Panc1 (cell line): Measurements from ENCODE around the gene CASP12. TPM values are rescaled to one million over a fixed set of nuclear protein-coding genes. Genes with fewer than 3 reads are reported as not detected.

Source experiments
- ATAC-seq: fragments of 200-7000 bp; cut with Tn5 transposase; 2 replicates; pipeline ENCODE4 v1.9.1; 2020; ENCODE audit warnings: mild to moderate bottlenecking, moderate library complexity
- BruUV-seq: library from RNA; stranded (reverse); fragments of 400-500 nt; replicated peaks from 2 replicates; lab custom pipeline; 2021; lab: Mats Ljungman, UMichigan
- CTCF ChIA-PET: fragments of 300-600 bp; sonication (Branson Sonifier 250); formaldehyde crosslinking; loops from one replicate; lab custom pipeline; 2022; ENCODE audit warnings: antibody characterized with exemption; lab: Charles Lee
- POLR2A ChIA-PET: fragments of 300-600 bp; sonication (Branson Sonifier 250); formaldehyde crosslinking; loops from one replicate; lab custom pipeline; 2022; ENCODE audit warnings: antibody characterized with exemption; lab: Charles Lee
- DNase-seq: peaks from one replicate; pipeline ENCODE4 v3.0.0-alpha.2; 2010; ENCODE audit warnings: low read depth, low spot score
- H3K27ac ChIP-seq: 2 replicates; pipeline ENCODE4 v1.5.1; 2011; ENCODE audit warnings: mild to moderate bottlenecking, low read length, inconsistent platforms
- H3K27me3 ChIP-seq: fragments of 200-500 bp; sonication (Bioruptor generic); 2 replicates; pipeline ENCODE4 v1.6.0; 2014; ENCODE audit warnings: low read length, inconsistent platforms; ENCODE audit not compliant: control insufficient read depth, insufficient read depth
- H3K36me3 ChIP-seq: fragments of 200-500 bp; sonication (Bioruptor generic); 2 replicates; pipeline ENCODE4 v1.5.1; 2014; ENCODE audit warnings: inconsistent platforms, mild to moderate bottlenecking, low read length, moderate library complexity; ENCODE audit not compliant: control insufficient read depth, insufficient read depth
- H3K4me1 ChIP-seq: 2 replicates; pipeline ENCODE4 v1.5.1; 2011; ENCODE audit warnings: inconsistent platforms, mild to moderate bottlenecking, low read length, moderate library complexity; ENCODE audit not compliant: control insufficient read depth, insufficient read depth
- H3K4me3 ChIP-seq, 2 experiments: 2 replicates each; pipeline ENCODE4 v1.5.1; 2011 to 2012; ENCODE audit warnings: low read depth in 2 of 2, low read length in 2 of 2, mild to moderate bottlenecking in 2 of 2, inconsistent platforms in 1 of 2, moderate library complexity in 1 of 2
- H3K9me3 ChIP-seq: fragments of 200-500 bp; sonication (Bioruptor generic); 2 replicates; pipeline ENCODE4 v1.5.1; 2014; ENCODE audit warnings: low read depth, mild to moderate bottlenecking, inconsistent platforms, low read length, moderate library complexity; ENCODE audit not compliant: control insufficient read depth, insufficient read depth
- CTCF ChIP-seq: fragments of 450-650 bp; IDR thresholded peaks from 2 replicates; pipeline ENCODE4 v1.5.1; 2017; ENCODE audit warnings: mild to moderate bottlenecking
- POLR2AphosphoS5 ChIP-seq: IDR thresholded peaks from 2 replicates; pipeline ENCODE4 v1.6.1; 2012; ENCODE audit warnings: mild to moderate bottlenecking, low read depth, low read length, moderate library complexity
- SIN3A ChIP-seq: IDR thresholded peaks from 2 replicates; pipeline ENCODE4 v1.6.1; 2012; ENCODE audit warnings: low read depth, mild to moderate bottlenecking, low read length, moderate library complexity, borderline replicate concordance; ENCODE audit not compliant: insufficient read depth
- TCF7L2 ChIP-seq: IDR thresholded peaks from 2 replicates; pipeline ENCODE4 v1.6.1; 2011; ENCODE audit warnings: mild to moderate bottlenecking, low read depth, low read length, inconsistent platforms
- in situ Hi-C: cut with HindIII; loops from 2 replicates; pipeline ENCODE4 v1.10.0; 2016; ENCODE audit warnings: low sequenced_read_pairs, low pct_unique_long_range_greater_than_20kb
- intact Hi-C: fragments of 100-400 bp; cut with micrococcal nuclease; formaldehyde crosslinking; loops from one replicate; pipeline ENCODE4 v1.10.0; 2022; ENCODE audit not compliant: unreplicated experiment
- total RNA-seq: library from RNA; stranded (reverse); gene quantifications from one replicate; pipeline ENCODE4 v1.2.1, GENCODE V29; 2021; ENCODE audit not compliant: unreplicated experiment
- TF ChIP-seq, protein P1 (sequence below), 2 experiments: IDR thresholded peaks; 2 replicates each; pipeline ENCODE4 v1.6.1; 2011 to 2012; ENCODE audit warnings: low read depth in 2 of 2, control low read depth in 1 of 2, low read length in 1 of 2, mild to moderate bottlenecking in 1 of 2, moderate library complexity in 1 of 2; ENCODE audit not compliant: insufficient read depth in 1 of 2

CASP12 gene
- total RNA-seq, 1 experiment from 2014 or later = not detected

DNA sequence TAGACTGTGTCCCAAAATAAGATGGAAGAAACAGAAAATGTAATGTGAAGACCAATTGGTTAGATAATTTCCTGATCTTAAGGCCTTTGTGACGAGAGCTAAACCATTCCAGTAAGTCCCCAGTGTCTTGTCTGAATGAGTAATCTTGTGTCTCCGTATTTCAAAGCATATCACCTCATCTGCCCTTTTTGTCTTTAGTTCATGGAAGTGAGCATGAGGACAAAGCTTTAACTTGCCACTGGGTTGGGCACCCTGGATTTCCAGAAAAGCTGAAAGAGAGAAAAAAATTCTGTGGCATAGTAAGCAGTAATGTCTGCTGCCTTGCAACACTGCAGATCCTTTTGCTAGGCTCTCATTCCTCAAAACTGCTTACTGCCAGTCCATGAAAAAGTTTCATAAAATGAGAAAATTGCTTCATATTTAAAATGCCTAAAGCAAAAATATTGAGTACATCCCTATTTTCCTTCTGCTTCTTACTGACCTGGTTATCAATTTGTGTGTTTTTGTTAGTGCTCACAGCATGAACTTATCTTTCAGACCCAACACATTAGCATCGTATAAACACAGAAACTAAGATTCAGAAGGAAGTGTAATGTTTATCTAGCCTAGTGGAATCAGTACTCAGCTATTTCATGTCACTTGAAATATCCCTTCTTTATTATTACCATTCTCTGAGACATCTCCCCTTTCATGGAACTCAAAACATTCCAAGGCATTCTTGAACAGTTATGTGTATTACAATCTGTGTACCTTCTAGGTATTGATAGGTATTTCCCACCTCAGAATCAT is 5.3 kb downstream of the CASP12 start:
- Histone ChIP-seq H3K4me1 (no peaks in the 10 kb centered on the region), H3K27ac (no peak overlapping the region), H3K4me3 (no peak overlapping the region), H3K36me3 (no peaks in the 10 kb centered on the region), H3K27me3 (no peaks in the 10 kb centered on the region), H3K9me3 (no peaks in the 10 kb centered on the region)
- no peak for TF ChIP-seq TCF7L2
- no peak for TF ChIP-seq POLR2AphosphoS5
- TF ChIP-seq, protein P1, sequence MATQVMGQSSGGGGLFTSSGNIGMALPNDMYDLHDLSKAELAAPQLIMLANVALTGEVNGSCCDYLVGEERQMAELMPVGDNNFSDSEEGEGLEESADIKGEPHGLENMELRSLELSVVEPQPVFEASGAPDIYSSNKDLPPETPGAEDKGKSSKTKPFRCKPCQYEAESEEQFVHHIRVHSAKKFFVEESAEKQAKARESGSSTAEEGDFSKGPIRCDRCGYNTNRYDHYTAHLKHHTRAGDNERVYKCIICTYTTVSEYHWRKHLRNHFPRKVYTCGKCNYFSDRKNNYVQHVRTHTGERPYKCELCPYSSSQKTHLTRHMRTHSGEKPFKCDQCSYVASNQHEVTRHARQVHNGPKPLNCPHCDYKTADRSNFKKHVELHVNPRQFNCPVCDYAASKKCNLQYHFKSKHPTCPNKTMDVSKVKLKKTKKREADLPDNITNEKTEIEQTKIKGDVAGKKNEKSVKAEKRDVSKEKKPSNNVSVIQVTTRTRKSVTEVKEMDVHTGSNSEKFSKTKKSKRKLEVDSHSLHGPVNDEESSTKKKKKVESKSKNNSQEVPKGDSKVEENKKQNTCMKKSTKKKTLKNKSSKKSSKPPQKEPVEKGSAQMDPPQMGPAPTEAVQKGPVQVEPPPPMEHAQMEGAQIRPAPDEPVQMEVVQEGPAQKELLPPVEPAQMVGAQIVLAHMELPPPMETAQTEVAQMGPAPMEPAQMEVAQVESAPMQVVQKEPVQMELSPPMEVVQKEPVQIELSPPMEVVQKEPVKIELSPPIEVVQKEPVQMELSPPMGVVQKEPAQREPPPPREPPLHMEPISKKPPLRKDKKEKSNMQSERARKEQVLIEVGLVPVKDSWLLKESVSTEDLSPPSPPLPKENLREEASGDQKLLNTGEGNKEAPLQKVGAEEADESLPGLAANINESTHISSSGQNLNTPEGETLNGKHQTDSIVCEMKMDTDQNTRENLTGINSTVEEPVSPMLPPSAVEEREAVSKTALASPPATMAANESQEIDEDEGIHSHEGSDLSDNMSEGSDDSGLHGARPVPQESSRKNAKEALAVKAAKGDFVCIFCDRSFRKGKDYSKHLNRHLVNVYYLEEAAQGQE (IDR thresholded peaks at IDR 0.05; ENCODE audit: insufficient read depth in 1 of 2, low read depth in 2 of 2, low read length in 1 of 2) = no peak
- no peak for TF ChIP-seq SIN3A
- TF ChIP-seq CTCF = no peak
- intact Hi-C loops = no loop called here
- ChIA-PET POLR2A (no interaction called here), CTCF (no interaction called here)
- ATAC-seq (no peak), DNase-seq (no peak)
- in situ Hi-C loops = no loop called here
- BruUV-seq = no TSS peak

DNA sequence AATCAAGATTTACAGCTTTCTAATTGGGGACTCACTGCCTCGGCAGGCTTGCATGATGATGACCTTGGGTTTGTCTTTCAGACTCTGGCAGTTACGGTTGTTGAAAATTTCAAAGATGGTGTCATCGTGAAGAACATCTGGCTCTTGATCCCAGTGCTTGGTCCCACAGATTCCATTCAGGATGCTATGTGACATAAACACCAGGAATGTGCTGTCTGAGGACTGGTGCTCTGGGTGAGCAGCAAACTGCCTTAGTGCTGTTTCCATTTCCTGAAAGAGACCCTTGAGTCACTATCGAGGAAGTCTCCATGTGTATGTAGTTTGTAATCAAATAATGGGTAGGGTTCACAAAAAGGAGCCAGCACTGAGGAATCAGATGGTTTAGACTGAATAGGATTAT is 7.1 kb downstream of the CASP12 start:
- ChIA-PET POLR2A (no interaction called here), CTCF (no interaction called here)
- Histone ChIP-seq H3K27me3 (no peaks in the 10 kb centered on the region), H3K36me3 (no peaks in the 10 kb centered on the region), H3K4me1 (no peaks in the 10 kb centered on the region), H3K4me3 (no peak overlapping the region), H3K27ac (no peak overlapping the region), H3K9me3 (no peaks in the 10 kb centered on the region)
- in situ Hi-C loops = no loop called here
- ATAC-seq = no peak
- DNase-seq = no peak
- no TSS peak for BruUV-seq
- intact Hi-C loops = no loop called here
- TF ChIP-seq TCF7L2 (no peak), POLR2AphosphoS5 (no peak), CTCF (no peak), SIN3A (no peak)
- TF ChIP-seq, protein P1 (IDR thresholded peaks at IDR 0.05; ENCODE audit: insufficient read depth in 1 of 2, low read depth in 2 of 2, low read length in 1 of 2) = no peak
